HepG2 (cell line): Measurements from ENCODE around the gene ROBO3. TPM values are rescaled to one million over a fixed set of nuclear protein-coding genes. Genes with fewer than 3 reads are reported as not detected.
A peak's percentile ranks its signal among the peaks of the same experiment; 100 is the strongest.

Experiments
- ATAC-seq: fragments of 200-7000 bp; cut with Tn5 transposase; 3 replicates; pipeline ENCODE4 v1.9.1; 2020; ENCODE audit warnings: mild to moderate bottlenecking, moderate library complexity
- BruUV-seq: library from RNA; stranded (reverse); fragments of 400-500 nt; replicated peaks from 2 replicates; lab custom pipeline; 2021; lab: Mats Ljungman, UMichigan
- CTCF ChIA-PET: fragments of 300-600 bp; formaldehyde crosslinking; extraction: SDS; loops from one replicate; lab custom pipeline; 2021; ENCODE audit warnings: low total read pairs, inconsistent platforms, low intra/inter-chr PET ratio; lab: Yijun Ruan, JAX
- POLR2A ChIA-PET: fragments of 350-600 bp; sonication (Branson Sonifier 250); formaldehyde crosslinking; loops from one replicate; lab custom pipeline; 2020; ENCODE audit warnings: antibody characterized with exemption, inconsistent platforms; lab: Yijun Ruan, JAX
- DNase-seq: peaks from one replicate; pipeline ENCODE4 v3.0.0-alpha.2; 2015; ENCODE audit warnings: low spot score
- FAIRE-seq: peaks from 3 replicates; lab custom pipeline; 2011; peaks lifted over from hg19 to GRCh38; lab: Jason Lieb, UNC
- H2AFZ ChIP-seq: one replicate; pipeline ENCODE4 v1.6.1; 2011; ENCODE audit warnings: low read length, inconsistent platforms
- H3K27ac ChIP-seq: fragments of 300-600 bp; 3 replicates; pipeline ENCODE4 v1.8.0; 2011; ENCODE audit warnings: mixed run types, mild to moderate bottlenecking, mixed read lengths, low read length, inconsistent platforms; ENCODE audit not compliant: insufficient read depth; ENCODE audit errors: extremely low read length
- H3K27me3 ChIP-seq, 2 experiments: fragments of 200-600 bp in 1 of 2; 2 replicates in 1 of 2; 3 replicates in 1 of 2; pipeline versions ENCODE4 v1.6.0 to v1.8.0; 2011; ENCODE audit warnings: low read length in 2 of 2, mild to moderate bottlenecking in 2 of 2, moderate library complexity in 2 of 2, inconsistent platforms in 1 of 2; ENCODE audit not compliant: insufficient read depth in 2 of 2, control insufficient read depth in 1 of 2
- H3K36me3 ChIP-seq, 2 experiments: fragments of 200-600 bp in 1 of 2; replicated peaks in 1 of 2; 2 replicates in 1 of 2; 3 replicates in 1 of 2; pipeline versions ENCODE4 v1.5.1 to v1.8.0; 2011; ENCODE audit warnings: low read length in 2 of 2, inconsistent platforms in 1 of 2; ENCODE audit not compliant: insufficient read depth in 2 of 2, control insufficient read depth in 1 of 2
- H3K4me1 ChIP-seq: 2 replicates; pipeline ENCODE4 v1.5.1; 2012; ENCODE audit warnings: low read length, inconsistent platforms; ENCODE audit not compliant: insufficient read depth
- H3K4me2 ChIP-seq: 2 replicates; pipeline ENCODE4 v1.6.0; 2011; ENCODE audit warnings: low read depth, low read length, inconsistent platforms
- H3K4me3 ChIP-seq, 3 experiments: fragments of 200-600 bp in 1 of 3; sonication (generic), shearing (Covaris generic) in 1 of 3; replicated peaks in 1 of 3; 2 replicates each; pipeline ENCODE4 v1.5.1; 2011 to 2016; ENCODE audit warnings: low read length in 3 of 3, inconsistent platforms in 2 of 3, low read depth in 2 of 3, mild to moderate bottlenecking in 2 of 3, control low read depth in 1 of 3, mixed read lengths in 1 of 3; ENCODE audit not compliant: insufficient read depth in 1 of 3
- H3K79me2 ChIP-seq: one replicate; pipeline ENCODE4 v1.6.1; 2011; ENCODE audit warnings: low read length, inconsistent platforms; ENCODE audit not compliant: insufficient read depth
- H3K9ac ChIP-seq: 2 replicates; pipeline ENCODE4 v1.6.0; 2011; ENCODE audit warnings: mild to moderate bottlenecking, low read depth, low read length, inconsistent platforms; ENCODE audit not compliant: insufficient read depth
- H3K9me3 ChIP-seq: 2 replicates; pipeline ENCODE4 v1.5.1; 2012; ENCODE audit warnings: mild to moderate bottlenecking, low read length
- H4K20me1 ChIP-seq: 2 replicates; pipeline ENCODE4 v1.6.0; 2011; ENCODE audit warnings: inconsistent platforms, mild to moderate bottlenecking, low read length, moderate library complexity; ENCODE audit not compliant: insufficient read depth
- CTCF ChIP-seq: sonication (generic); formaldehyde crosslinking; IDR thresholded peaks from 2 replicates; pipeline ENCODE4 v1.5.0; 2020; ENCODE audit warnings: mild to moderate bottlenecking, missing genetic modification reagents, moderate library complexity
- FLYWCH1 ChIP-seq: sonication (generic); formaldehyde crosslinking; IDR thresholded peaks from 2 replicates; pipeline ENCODE4 v1.8.1; 2023; ENCODE audit warnings: mild to moderate bottlenecking, missing genetic modification reagents
- HMG20B ChIP-seq: conservative IDR thresholded peaks from 2 replicates; pipeline ENCODE4 v1.6.1; 2016; ENCODE audit warnings: missing genetic modification reagents, missing compliant biosample characterization
- IRX3 ChIP-seq: sonication (generic); formaldehyde crosslinking; IDR thresholded peaks from 2 replicates; pipeline ENCODE4 v1.8.1; 2023; ENCODE audit warnings: mild to moderate bottlenecking, low read depth, missing genetic modification reagents, borderline replicate concordance
- LCORL ChIP-seq, 2 experiments: fragments of 450-650 bp in 1 of 2; sonication (generic) in 1 of 2; formaldehyde crosslinking in 1 of 2; IDR thresholded peaks; 2 replicates each; pipeline versions ENCODE4 v1.5.0 to v1.6.1; 2017 to 2020; ENCODE audit warnings: antibody characterized with exemption in 1 of 2, missing genetic modification reagents in 1 of 2
- TEAD3 ChIP-seq: optimal IDR thresholded peaks from 2 replicates; pipeline ENCODE3; 2016; ENCODE audit warnings: borderline replicate concordance
- ZNF510 ChIP-seq: sonication (generic); formaldehyde crosslinking; IDR thresholded peaks from 2 replicates; pipeline ENCODE4 v1.4.0; 2020; ENCODE audit warnings: low read depth, mild to moderate bottlenecking, missing genetic modification reagents
- ZNF687 ChIP-seq: sonication (generic); formaldehyde crosslinking; IDR thresholded peaks from 2 replicates; pipeline ENCODE4 v1.5.1; 2020; ENCODE audit warnings: mild to moderate bottlenecking, missing genetic modification reagents, moderate library complexity
- ZSCAN25 ChIP-seq: sonication (generic); formaldehyde crosslinking; IDR thresholded peaks from 2 replicates; pipeline ENCODE4 v1.8.0; 2022; ENCODE audit warnings: mild to moderate bottlenecking, missing genetic modification reagents
- WGBS: methylation state at CpG from one replicate; pipeline ENCODE4 v1.1.6; 2017; ENCODE audit warnings: low lambda C conversion rate; 5-methylcytosine and 5-hydroxymethylcytosine counted together
- in situ Hi-C: cut with HindIII; loops from 2 replicates; pipeline ENCODE4 v1.10.0; 2017; ENCODE audit warnings: low pct_unique_long_range_greater_than_20kb; ENCODE audit not compliant: extremely low pct_ligation_motif_present
- intact Hi-C: fragments of 100-400 bp; cut with micrococcal nuclease; formaldehyde crosslinking; loops from one replicate; pipeline ENCODE4 v1.10.0; 2022; ENCODE audit not compliant: unreplicated experiment
- polyA plus RNA-seq, 8 experiments: library from polyadenylated mRNA; depleted of rRNA in 3 of 8; stranded (reverse) in 7 of 8; unstranded in 1 of 8; fragments of >200 nt; fragmentation: Illumina TruSeq in 4 of 8; extraction: Trizol in 4 of 8; gene quantifications; 2 replicates each; pipeline versions ENCODE4 v1.2.1 to v1.2.3, GENCODE V29; 2011 to 2016; ENCODE audit warnings: low read depth in 4 of 8, missing spikeins in 1 of 8, mixed read lengths in 1 of 8; ENCODE audit not compliant: insufficient read depth in 1 of 8
- total RNA-seq, 5 experiments: library from RNA; depleted of rRNA; stranded (reverse); fragments of >200 nt; fragmentation: Illumina TruSeq; extraction: Trizol; gene quantifications; 2 replicates each; pipeline ENCODE4 v1.2.3, GENCODE V29; 2016; ENCODE audit warnings: low read depth in 1 of 5

Gene ROBO3
- total and polyA plus RNA-seq, 2 of the 13 experiments (the other 11 are each of a cell fraction or from before 2014, with no cell fraction given), result 0.07 to 2.4 TPM

GRCh38 chr11:124898711-124899110, 33.5 kb downstream of the ROBO3 start (continued):
- peak; percentile 88 for TF ChIP-seq TEAD3
- TF ChIP-seq IRX3, result no peak
- no peak for TF ChIP-seq LCORL (IDR thresholded peaks at IDR 0.05)
- TF ChIP-seq LCORL (CRISPR knock-in tag; IDR thresholded peaks at IDR 0.05), result peak; percentile 60; the same call in 1 of the 2 replicates
- peak; percentile 78 for TF ChIP-seq ZSCAN25 (CRISPR knock-in tag)
- TF ChIP-seq ZNF687 (CRISPR knock-in tag), result peak; percentile 67
- no peak for TF ChIP-seq ZNF510 (CRISPR knock-in tag)
- TF ChIP-seq, all 625 proteins: peak for 45

- ATAC-seq (peak; percentile 55), FAIRE-seq (no peak), DNase-seq (no peak)
- no TSS peak for BruUV-seq
- Histone ChIP-seq H4K20me1 (no peaks in the 10 kb centered on the region), H3K9me3 (no peaks in the 10 kb centered on the region), H3K79me2 (no peaks in the 10 kb centered on the region), H2AFZ (no peak overlapping the region), H3K4me2 (peak overlapping the region; percentile 67; the same call in 1 of the 2 replicates), H3K4me1 (peaks cover 63% of the 10 kb centered on the region), H3K9ac (no peak overlapping the region), H3K27ac (no peak overlapping the region), H3K36me3 (no peaks in the 10 kb centered on the region), H3K4me3 (no peak overlapping the region; a peak in 1 of 6 replicates), H3K27me3 (peaks cover 0 to 33% of the 10 kb centered on the region in 2 experiments; a peak in 3 of 5 replicates)
- intact Hi-C loops (loop anchor here (5.0 kb wide), 1 partner anchor 38 kb away; the partner anchor contains the start of gene HEPACAM), in situ Hi-C loops (no loop called here)
- POLR2A ChIA-PET, result interaction anchor here (0.8 kb wide), 1 partner anchor 54 kb away, joined by 3 read pairs; the partner anchor contains the start of gene CCDC15
- no peak for TF ChIP-seq HMG20B (CRISPR knock-in tag)
- peak; percentile 49 for TF ChIP-seq CTCF (CRISPR knock-in tag)
- no peak for TF ChIP-seq FLYWCH1 (CRISPR knock-in tag)
- TF ChIP-seq LCORL (IDR thresholded peaks at IDR 0.05), result no peak
- no peak for TF ChIP-seq LCORL (CRISPR knock-in tag; IDR thresholded peaks at IDR 0.05)
- CTCF ChIA-PET, result no interaction called here
- 25% methylated on average over 6 of the region's 6 CpGs for WGBS
Measured at GRCh38 chr11:124899383-124900145, 34.3 kb downstream of the ROBO3 start.
